Stimulated activated CD8-positive, alpha-beta memory T cell treated with anti-CD3 and anti-CD28 coated beads, Interleukin-15, amount 100 ng/mL, for 48 hours (primary cell): ENCODE data around the gene NFE2L2.
"Not testable (repeated sequence)": the region's sequence is repeated elsewhere in the genome, so short reads cannot be mapped to it uniquely, and the experiment has no call there.

Experiments
- DNase-seq, 2 donors: peaks; one replicate each; pipeline ENCODE4 v3.0.0-alpha.2; 2020; ENCODE audit warnings: low read depth in 2 of 2

NFE2L2 gene

GRCh38 chr2:177257471-177257870 lies 7.1 kb downstream of the NFE2L2 start:
- DNase-seq = no peak

GRCh38 chr2:177256695-177257094 lies 7.8 kb downstream of the NFE2L2 start:
- DNase-seq = no peak

GRCh38 chr2:177256026-177256425 lies 8.5 kb downstream of the NFE2L2 start:
- no peak for DNase-seq

GRCh38 chr2:177255227-177255601 lies 9.3 kb downstream of the NFE2L2 start:
- DNase-seq = no peak

- no peak for DNase-seq
These were observed 9.9 kb downstream of the NFE2L2 start for GRCh38 chr2:177254433-177255226.

GRCh38 chr2:177253704-177254103 lies 10.8 kb downstream of the NFE2L2 start:
- no peak for DNase-seq

- DNase-seq = no peak
These were observed 11.6 kb downstream of the NFE2L2 start for GRCh38 chr2:177252808-177253531.

- DNase-seq = no peak
These were observed 13.4 kb downstream of the NFE2L2 start for GRCh38 chr2:177251165-177251542.

- DNase-seq = no peak
These were observed 14.1 kb downstream of the NFE2L2 start for GRCh38 chr2:177250461-177250860.

- no peak for DNase-seq
These were observed 15.5 kb downstream of the NFE2L2 start for GRCh38 chr2:177249038-177249437.

GRCh38 chr2:177247693-177248262 lies 16.7 kb downstream of the NFE2L2 start:
- DNase-seq = no peak

- not testable (repeated sequence) for DNase-seq
These were observed 17.9 kb downstream of the NFE2L2 start for GRCh38 chr2:177246523-177247030.

- no peak for DNase-seq
These were observed 18.5 kb downstream of the NFE2L2 start for GRCh38 chr2:177246000-177246399.

- DNase-seq = no peak
These were observed 19.5 kb downstream of the NFE2L2 start for GRCh38 chr2:177245010-177245422.

GRCh38 chr2:177244244-177244771 lies 20.2 kb downstream of the NFE2L2 start:
- no peak for DNase-seq

GRCh38 chr2:177243476-177243875 lies 21.1 kb downstream of the NFE2L2 start:
- no peak for DNase-seq

GRCh38 chr2:177243073-177243472 lies 21.5 kb downstream of the NFE2L2 start:
- DNase-seq = no peak

- DNase-seq = no peak
These were observed 22.2 kb downstream of the NFE2L2 start for GRCh38 chr2:177242121-177242987.

GRCh38 chr2:177241711-177242120 lies 22.8 kb downstream of the NFE2L2 start:
- no peak for DNase-seq

- no peak for DNase-seq
These were observed 24.4 kb downstream of the NFE2L2 start for GRCh38 chr2:177239932-177240630.

GRCh38 chr2:177239053-177239452 lies 25.5 kb downstream of the NFE2L2 start:
- DNase-seq = no peak
